GM23248 (cell line): Measurements from ENCODE around the gene RBFOX2.

Experiments used
- EZH2 ChIP-seq: fragments of 200-600 bp; sonication (generic); IDR thresholded peaks from 2 replicates; pipeline ENCODE4 v1.6.1; 2018; ENCODE audit warnings: antibody characterized with exemption, mild to moderate bottlenecking; ENCODE audit not compliant: insufficient read depth, poor library complexity, severe bottlenecking
- EZH2phosphoT487 ChIP-seq: fragments of 200-600 bp; sonication (generic); IDR thresholded peaks from 2 replicates; pipeline ENCODE4 v1.6.1; 2018; ENCODE audit warnings: antibody characterized with exemption, moderate library complexity, mild to moderate bottlenecking, low read depth; ENCODE audit not compliant: insufficient read depth

- no peak for TF ChIP-seq EZH2
- no peak for TF ChIP-seq EZH2phosphoT487
Observed at GRCh38 chr22:35842954-35843353, 185.7 kb downstream of the RBFOX2 start.
